GM18519 (cell line): ENCODE results near the gene JUP.

Experiments used
- ATAC-seq: cut with Tn5 transposase; IDR thresholded peaks from one replicate; pipeline ENCODE4 v1.9.1; 2021; ENCODE audit warnings: mild to moderate bottlenecking, moderate library complexity; ENCODE audit not compliant: unreplicated experiment, low FRiP score

The JUP gene

GRCh38 chr17:41810659-41811548, 24.4 kb upstream of the JUP start:
- no peak for ATAC-seq

GRCh38 chr17:41806685-41807445, 20.4 kb upstream of the JUP start:
- ATAC-seq = no peak

- no peak for ATAC-seq
Measured at GRCh38 chr17:41803049-41804020, 16.8 kb upstream of the JUP start.

GRCh38 chr17:41801374-41802271, 15.1 kb upstream of the JUP start:
- ATAC-seq = no peak

- ATAC-seq = no peak
Measured at GRCh38 chr17:41800601-41801373, 14.3 kb upstream of the JUP start.

- no peak for ATAC-seq
Measured at GRCh38 chr17:41799366-41799765, 12.9 kb upstream of the JUP start.

GRCh38 chr17:41797377-41797776, 10.9 kb upstream of the JUP start:
- no peak for ATAC-seq

- no peak for ATAC-seq
Measured at GRCh38 chr17:41796121-41796895, 9.8 kb upstream of the JUP start.

- no peak for ATAC-seq
Measured at GRCh38 chr17:41794540-41794975, 8.0 kb upstream of the JUP start.

GRCh38 chr17:41793784-41794539, 7.5 kb upstream of the JUP start:
- no peak for ATAC-seq

GRCh38 chr17:41792845-41793783, 6.6 kb upstream of the JUP start:
- ATAC-seq = no peak

- no peak for ATAC-seq
Measured at GRCh38 chr17:41787021-41787418, 509 bp upstream of the JUP start.

GRCh38 chr17:41785859-41786226, 668 bp downstream of the JUP start:
- no peak for ATAC-seq

- no peak for ATAC-seq
Measured at GRCh38 chr17:41785091-41785858, 1.2 kb downstream of the JUP start.

- no peak for ATAC-seq
Measured at GRCh38 chr17:41784207-41784744, 2.2 kb downstream of the JUP start.
